Mesangial cell (primary cell): Measurements from ENCODE around the gene EIF6. TPM values are rescaled to one million over a fixed set of nuclear protein-coding genes. Genes with fewer than 3 reads are reported as not detected.

ENCODE experiments used
- total RNA-seq: library from RNA; depleted of rRNA; stranded (reverse); fragments of >200 nt; gene quantifications from 2 replicates; pipeline ENCODE4 v1.2.3, GENCODE V29; 2015

EIF6 gene
- total RNA-seq, result 244 and 387 TPM in 2 replicates

DNA sequence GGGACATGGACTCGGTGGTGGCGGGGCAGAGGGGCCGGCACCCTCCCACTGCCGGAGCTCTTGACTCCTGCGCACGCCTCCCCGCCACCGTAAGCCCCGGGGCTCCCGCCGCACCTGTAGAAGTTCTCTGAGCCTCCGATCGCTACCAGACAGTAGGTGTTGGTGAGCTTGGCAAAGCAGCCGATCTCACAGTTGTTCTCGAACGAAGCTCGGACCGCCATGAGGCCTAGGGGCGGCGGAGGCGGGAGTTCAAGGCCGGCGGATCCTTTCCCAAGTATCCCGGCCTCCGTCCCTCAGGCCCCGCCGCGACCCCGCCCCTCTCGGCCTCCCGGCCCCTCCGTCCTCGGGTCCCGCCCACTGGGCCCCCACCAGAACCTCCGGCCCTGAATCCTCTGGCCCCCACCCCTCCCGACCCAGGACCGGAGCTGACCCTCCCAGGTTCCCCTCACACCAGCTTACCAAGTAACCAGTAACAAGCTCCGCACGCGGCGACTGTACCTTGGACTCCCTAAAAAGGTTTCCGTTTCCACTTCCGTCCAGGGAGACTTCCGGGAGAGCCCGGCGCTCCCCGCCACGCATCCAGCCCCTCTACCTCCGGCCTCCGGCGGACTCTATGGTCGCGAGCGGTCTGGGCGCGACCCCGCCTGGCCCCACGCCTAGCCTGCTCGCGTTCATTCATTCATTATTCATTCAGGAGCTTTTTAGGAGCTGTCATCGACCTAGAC lies at the start of gene EIF6:
EIF6 (minus strand) TSS at position 506 of the 725 bp plus-strand sequence; CDS start at position 221, 285 bp downstream.

DNA sequence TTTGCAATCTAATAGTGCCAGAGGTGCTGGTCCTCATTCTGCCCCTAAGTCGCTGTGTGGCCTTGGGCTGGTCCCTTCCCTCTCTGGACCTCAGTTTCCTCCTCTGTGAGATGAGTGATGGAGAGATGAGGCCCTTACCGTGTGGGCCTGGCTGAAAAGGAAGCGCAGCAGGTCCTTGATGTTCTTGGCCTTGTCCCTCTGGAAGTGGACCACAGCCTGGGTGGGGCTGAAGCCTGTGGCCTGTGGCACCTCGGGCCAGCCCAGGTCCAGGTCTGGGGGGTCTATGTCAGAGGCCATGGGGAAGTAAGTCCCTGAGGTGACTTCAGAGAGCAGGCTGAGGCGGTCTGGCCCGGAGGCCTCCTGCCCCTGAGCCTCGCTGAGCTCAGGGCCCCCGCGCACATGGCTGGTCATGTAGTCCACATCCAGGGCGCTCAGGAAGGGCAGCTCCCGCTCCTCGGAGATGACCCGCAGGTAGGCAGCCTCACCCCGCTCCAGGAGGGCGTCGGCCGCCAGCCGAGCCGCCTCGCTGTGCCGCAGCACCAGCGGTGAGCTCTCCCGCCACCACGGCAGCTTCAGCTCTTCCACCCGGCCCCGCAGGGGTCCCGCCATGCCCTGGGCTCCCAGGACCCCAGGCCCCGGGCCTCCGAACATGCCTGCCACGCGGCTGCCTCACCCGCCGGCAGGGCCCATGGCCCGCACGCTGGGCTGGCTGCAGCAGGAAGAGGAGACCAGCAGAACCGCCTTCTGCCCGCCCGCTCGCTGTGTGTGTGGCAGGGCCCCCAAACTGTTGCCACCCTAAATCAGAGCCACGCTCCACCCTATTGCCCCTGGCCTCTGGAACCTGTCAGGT lies 7.3 kb upstream of the EIF6 start, which contains the start of gene FAM83C:
FAM83C (minus strand) TSS at position 772 of the 850 bp plus-strand sequence; CDS start at position 651, 121 bp downstream.

DNA sequence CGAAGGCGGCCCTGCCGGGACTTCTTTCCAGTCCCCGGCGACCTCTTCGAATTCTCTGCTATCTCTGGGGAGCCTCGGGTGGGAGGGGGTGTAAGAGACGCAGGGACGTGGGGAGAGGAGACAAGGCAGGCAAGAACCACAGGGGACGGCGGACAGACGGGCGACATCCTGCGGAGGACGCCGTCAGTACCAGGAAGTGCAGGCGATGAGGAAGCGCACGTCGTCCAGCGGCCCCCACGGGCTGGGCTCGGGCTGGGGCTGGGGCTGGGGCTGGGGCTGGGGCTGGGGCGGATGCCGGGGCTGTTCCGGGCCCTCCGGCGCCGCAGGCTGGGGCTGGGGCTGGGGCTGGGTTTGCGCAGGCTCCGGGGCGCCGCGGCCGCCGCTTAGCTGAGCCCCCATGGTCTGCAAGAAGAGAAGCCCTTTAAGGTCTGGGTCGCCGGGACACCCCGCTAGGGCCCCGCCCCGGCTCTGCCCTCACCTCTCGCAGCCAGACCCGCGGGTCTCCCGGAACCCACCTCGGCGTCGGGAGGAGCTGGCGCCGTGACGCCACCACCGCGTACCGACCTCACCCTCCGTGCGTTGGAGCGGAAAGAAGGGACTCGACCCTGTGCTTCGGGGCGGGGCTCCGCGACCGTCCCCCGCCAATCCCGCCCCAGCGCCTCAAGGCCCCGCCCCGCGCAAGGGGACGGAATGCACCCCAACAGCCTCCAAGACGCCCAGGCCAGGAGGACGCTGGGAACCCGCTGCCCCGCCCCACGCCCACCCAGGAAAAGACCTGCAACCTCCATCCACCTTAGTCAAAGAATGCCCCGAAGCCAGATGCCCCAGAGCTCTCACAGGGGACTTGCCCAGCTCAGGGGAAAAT lies 6.8 kb downstream of the EIF6 start, which contains the start of gene MMP24OS:
MMP24OS (minus strand) TSS at position 592 of the 865 bp plus-strand sequence; CDS start at position 399, 193 bp downstream.

Other genes with a start within 250 kb of the EIF6 start
- gene TRPC4AP, start 192.0 kb downstream of the EIF6 start, total RNA-seq, result 88.5 and 94.4 TPM in 2 replicates
- 37.5 and 60.3 TPM in 2 replicates for gene EDEM2, start 137.4 kb downstream of the EIF6 start, total RNA-seq
- 92.4 and 93.2 TPM in 2 replicates for gene PROCR, start 112.7 kb downstream of the EIF6 start, total RNA-seq
- gene MMP24, start 58.1 kb downstream of the EIF6 start, total RNA-seq, result 14.5 and 63.9 TPM in 2 replicates
- gene MMP24OS, start 6.7 kb downstream of the EIF6 start, total RNA-seq, result 38.0 and 39.1 TPM in 2 replicates
- gene FAM83C, start 7.7 kb upstream of the EIF6 start, total RNA-seq, result not detected in 2 replicates
- 33.2 and 36.4 TPM in 2 replicates for gene UQCC1, start 127.2 kb upstream of the EIF6 start, total RNA-seq
- gene GDF5, start 153.5 kb upstream of the EIF6 start, total RNA-seq, result 12.7 and 15.5 TPM in 2 replicates
- 26.7 and 31.4 TPM in 2 replicates for gene CEP250, start 170.8 kb upstream of the EIF6 start, total RNA-seq
- not detected in 2 replicates for gene C20orf173, start 244.9 kb upstream of the EIF6 start, total RNA-seq